K562 (cell line): ENCODE measurements around the gene KAT14.

Experiments
- FOXP1 ChIP-seq: sonication (generic); formaldehyde crosslinking; IDR thresholded peaks from 2 replicates; pipeline ENCODE4 v1.8.0; 2022; ENCODE audit warnings: mild to moderate bottlenecking, missing genetic modification reagents
- GATA2 ChIP-seq: sonication (generic); formaldehyde crosslinking; IDR thresholded peaks from 2 replicates; pipeline ENCODE4 v1.4.0; 2020; ENCODE audit warnings: mild to moderate bottlenecking, missing genetic modification reagents
- HNRNPLL ChIP-seq: fragments of 200-400 bp; formaldehyde crosslinking; IDR thresholded peaks from 2 replicates; pipeline ENCODE4 v1.6.1; 2017; ENCODE audit warnings: low read length, low read depth, mild to moderate bottlenecking; ENCODE audit not compliant: poor library complexity, severe bottlenecking
- JUN ChIP-seq, 2 experiments: sonication (generic) in 1 of 2; formaldehyde crosslinking in 1 of 2; IDR thresholded peaks; 2 replicates each; pipeline versions ENCODE4 v1.6.1 to v1.8.0; 2012 to 2022; ENCODE audit warnings: borderline replicate concordance in 2 of 2, mild to moderate bottlenecking in 2 of 2, improper control_type of control experiment in 1 of 2, low read depth in 1 of 2, low read length in 1 of 2, missing genetic modification reagents in 1 of 2
- MXI1 ChIP-seq: IDR thresholded peaks from 2 replicates; pipeline ENCODE4 v1.6.1; 2011; ENCODE audit warnings: low read depth, mild to moderate bottlenecking, improper control_type of control experiment, low read length
- RBBP5 ChIP-seq: fragments of 200-600 bp; sonication (generic); IDR thresholded peaks from 2 replicates; pipeline ENCODE4 v1.6.1; 2012; ENCODE audit warnings: borderline replicate concordance, mild to moderate bottlenecking, low read length, control low read depth, inconsistent platforms; ENCODE audit not compliant: insufficient read depth, poor library complexity, severe bottlenecking
- SP1 ChIP-seq: sonication (generic); formaldehyde crosslinking; IDR thresholded peaks from 2 replicates; pipeline ENCODE4 v1.8.1; 2022; ENCODE audit warnings: mild to moderate bottlenecking, missing genetic modification reagents
- SRSF1 ChIP-seq: fragments of 200-400 bp; formaldehyde crosslinking; IDR thresholded peaks from 2 replicates; pipeline ENCODE4 v1.6.1; 2017; ENCODE audit warnings: mild to moderate bottlenecking, low read depth, low read length, moderate library complexity
- TBL1XR1 ChIP-seq, 2 experiments: IDR thresholded peaks; 2 replicates each; pipeline ENCODE4 v1.6.1; 2012; ENCODE audit warnings: improper control_type of control experiment in 2 of 2, low read length in 2 of 2, mild to moderate bottlenecking in 1 of 2
- ZBTB43 ChIP-seq: sonication (generic); formaldehyde crosslinking; IDR thresholded peaks from 2 replicates; pipeline ENCODE4 v1.8.0; 2023; ENCODE audit warnings: mild to moderate bottlenecking, missing genetic modification reagents
- ZNF384 ChIP-seq: IDR thresholded peaks from 2 replicates; pipeline ENCODE4 v1.6.1; 2012; ENCODE audit warnings: low read depth, low read length, improper control_type of control experiment
- ZNF586 ChIP-seq: fragments of 450-650 bp; formaldehyde crosslinking; conservative IDR thresholded peaks from 2 replicates; pipeline ENCODE4 v1.4.0; 2020; ENCODE audit warnings: mild to moderate bottlenecking, moderate library complexity
- ZNF830 ChIP-seq: fragments of 250-450 bp; sonication (Bioruptor Pico); IDR thresholded peaks from 2 replicates; pipeline ENCODE4 v1.5.0; 2021; ENCODE audit warnings: mild to moderate bottlenecking
- TF ChIP-seq, protein P1 (sequence below): sonication (generic); formaldehyde crosslinking; IDR thresholded peaks from 2 replicates; pipeline ENCODE4 v1.9.0; 2022; ENCODE audit warnings: mild to moderate bottlenecking, missing genetic modification reagents

DNA sequence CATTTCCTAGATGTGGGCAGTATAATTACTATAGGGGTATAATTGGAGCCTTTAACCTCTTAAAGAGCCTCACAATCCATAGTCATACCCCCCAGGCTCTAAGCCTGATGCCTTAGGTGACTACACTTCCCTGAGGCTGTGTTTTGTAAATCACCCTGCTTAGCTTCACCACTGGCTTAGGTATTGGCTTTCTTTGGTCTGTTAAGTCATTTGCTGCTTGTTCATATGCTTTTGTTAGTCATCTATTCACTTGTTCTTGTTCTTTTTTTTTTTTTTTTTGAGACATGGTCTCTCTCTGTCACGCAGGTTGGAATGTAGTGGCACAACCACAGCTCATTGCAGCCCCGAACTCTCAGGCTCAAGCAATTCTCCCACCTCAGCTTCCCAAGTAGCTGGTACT is 26.7 kb downstream of the KAT14 start:
- TF ChIP-seq ZBTB43 (CRISPR knock-in tag) (no peak), GATA2 (CRISPR knock-in tag) (no peak), SRSF1 (no peak), SP1 (CRISPR knock-in tag) (no peak), FOXP1 (no peak), RBBP5 (no peak), ZNF384 (no peak), ZNF830 (CRISPR knock-in tag) (no peak), TBL1XR1 (IDR thresholded peaks at IDR 0.05; ENCODE audit: low read length in 2 of 2) (no peak), MXI1 (no peak), HNRNPLL (no peak), JUN (IDR thresholded peaks at IDR 0.05; ENCODE audit: borderline replicate concordance, low read depth, low read length) (no peak), JUN (CRISPR knock-in tag; IDR thresholded peaks at IDR 0.05; ENCODE audit: borderline replicate concordance) (no peak), ZNF586 (CRISPR knock-in tag) (no peak)
- TF ChIP-seq, protein P1, sequence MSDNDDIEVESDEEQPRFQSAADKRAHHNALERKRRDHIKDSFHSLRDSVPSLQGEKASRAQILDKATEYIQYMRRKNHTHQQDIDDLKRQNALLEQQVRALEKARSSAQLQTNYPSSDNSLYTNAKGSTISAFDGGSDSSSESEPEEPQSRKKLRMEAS = no peak
